ENCODE measurements around the gene SERGEF. TPM values are rescaled to one million over a fixed set of nuclear protein-coding genes. Genes with fewer than 3 reads are reported as not detected.

The SERGEF gene
- total RNA-seq, 1 donor from 2014 or later, result 27.0 TPM

DNA sequence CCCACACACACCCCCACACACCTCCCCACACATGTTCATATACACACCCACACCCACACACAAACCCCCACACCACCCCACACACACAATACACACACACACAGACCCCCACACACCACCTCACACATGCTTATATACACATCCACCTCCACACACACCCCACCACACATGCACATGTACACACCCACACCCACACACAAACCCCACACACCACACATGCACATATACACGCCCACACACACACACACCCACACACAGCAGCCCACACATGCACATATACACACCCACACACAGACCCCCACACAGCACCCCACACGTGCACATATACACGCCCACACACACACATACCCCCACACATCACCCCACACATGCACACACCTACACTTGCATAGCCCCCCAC is 249.1 kb downstream of the SERGEF start:
- Histone ChIP-seq H3K27me3 (ENCODE audit: control insufficient read depth, insufficient read depth, low read length) (peaks cover 3% of the 10 kb centered on the region), H3K4me3 (ENCODE audit: low read depth, low read length) (no peak overlapping the region), H3K36me3 (ENCODE audit: control insufficient read depth, insufficient read depth, low read length) (no peaks in the 10 kb centered on the region)
- TF ChIP-seq, protein P1, sequence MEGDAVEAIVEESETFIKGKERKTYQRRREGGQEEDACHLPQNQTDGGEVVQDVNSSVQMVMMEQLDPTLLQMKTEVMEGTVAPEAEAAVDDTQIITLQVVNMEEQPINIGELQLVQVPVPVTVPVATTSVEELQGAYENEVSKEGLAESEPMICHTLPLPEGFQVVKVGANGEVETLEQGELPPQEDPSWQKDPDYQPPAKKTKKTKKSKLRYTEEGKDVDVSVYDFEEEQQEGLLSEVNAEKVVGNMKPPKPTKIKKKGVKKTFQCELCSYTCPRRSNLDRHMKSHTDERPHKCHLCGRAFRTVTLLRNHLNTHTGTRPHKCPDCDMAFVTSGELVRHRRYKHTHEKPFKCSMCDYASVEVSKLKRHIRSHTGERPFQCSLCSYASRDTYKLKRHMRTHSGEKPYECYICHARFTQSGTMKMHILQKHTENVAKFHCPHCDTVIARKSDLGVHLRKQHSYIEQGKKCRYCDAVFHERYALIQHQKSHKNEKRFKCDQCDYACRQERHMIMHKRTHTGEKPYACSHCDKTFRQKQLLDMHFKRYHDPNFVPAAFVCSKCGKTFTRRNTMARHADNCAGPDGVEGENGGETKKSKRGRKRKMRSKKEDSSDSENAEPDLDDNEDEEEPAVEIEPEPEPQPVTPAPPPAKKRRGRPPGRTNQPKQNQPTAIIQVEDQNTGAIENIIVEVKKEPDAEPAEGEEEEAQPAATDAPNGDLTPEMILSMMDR (IDR thresholded peaks at IDR 0.05; ENCODE audit: insufficient read depth, low read length, poor library complexity, severe bottlenecking), result no peak
- no peak for DNase-seq (ENCODE audit: low read depth)

DNA sequence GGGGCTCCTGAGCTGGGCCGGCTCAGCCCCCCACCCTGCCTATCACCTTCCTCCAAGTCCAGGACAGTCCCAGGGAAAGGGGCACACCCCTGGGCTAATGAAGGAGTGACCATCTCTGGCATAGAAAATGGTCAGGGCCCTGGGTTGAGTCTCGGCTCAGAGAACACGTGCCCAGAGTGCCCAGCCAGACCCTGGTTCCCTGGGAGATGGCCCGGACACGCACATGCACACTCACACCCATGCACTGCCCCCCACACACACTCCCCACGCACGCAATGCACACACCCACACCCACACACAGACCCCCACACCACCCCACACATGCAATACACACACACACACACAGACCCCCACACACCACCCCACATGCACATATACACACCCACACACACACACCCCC is 249.6 kb downstream of the SERGEF start:
- H3K27me3 ChIP-seq (ENCODE audit: control insufficient read depth, insufficient read depth, low read length), result peaks cover 3% of the 10 kb centered on the region
- H3K4me3 ChIP-seq (ENCODE audit: low read depth, low read length), result no peak overlapping the region
- no peak for DNase-seq (ENCODE audit: low read depth)
- no peaks in the 10 kb centered on the region for H3K36me3 ChIP-seq (ENCODE audit: control insufficient read depth, insufficient read depth, low read length)
- TF ChIP-seq, protein P1 (IDR thresholded peaks at IDR 0.05; ENCODE audit: insufficient read depth, low read length, poor library complexity, severe bottlenecking), result no peak

DNA sequence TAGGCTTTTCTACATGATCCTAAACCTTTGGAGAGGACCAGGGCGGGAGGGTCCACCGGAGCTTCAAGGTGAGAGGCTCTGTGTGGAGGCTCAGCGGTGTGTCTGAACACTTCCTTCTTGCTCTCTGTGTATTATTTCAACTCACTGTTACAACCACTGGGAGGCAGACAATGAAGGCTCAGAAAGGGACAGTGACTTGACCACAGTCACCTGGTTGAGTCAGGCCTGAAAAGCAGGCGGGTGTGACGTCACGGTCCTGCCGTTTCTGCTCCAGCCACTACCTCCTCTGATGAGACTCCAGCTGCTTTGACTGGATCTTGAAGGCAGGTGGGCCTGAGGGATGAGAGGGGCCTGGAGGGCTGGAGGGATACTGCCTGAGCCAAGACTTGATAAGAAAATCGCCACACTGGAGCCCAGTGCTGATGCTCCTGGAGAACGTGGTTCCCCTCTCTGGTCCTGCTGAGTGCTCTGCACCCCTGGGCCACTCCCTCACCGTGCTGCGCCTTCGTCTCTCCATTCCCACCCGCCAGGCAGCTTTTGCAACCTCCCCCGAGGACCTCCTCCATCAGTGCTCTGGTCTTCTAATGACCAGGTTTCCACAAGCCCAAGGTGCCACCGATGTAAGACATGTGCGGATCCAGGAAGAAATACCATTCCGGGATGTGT is 250.4 kb downstream of the SERGEF start:
- no peaks in the 10 kb centered on the region for H3K36me3 ChIP-seq (ENCODE audit: control insufficient read depth, insufficient read depth, low read length)
- H3K27me3 ChIP-seq (ENCODE audit: control insufficient read depth, insufficient read depth, low read length), result peaks cover 3% of the 10 kb centered on the region
- TF ChIP-seq, protein P1 (IDR thresholded peaks at IDR 0.05; ENCODE audit: insufficient read depth, low read length, poor library complexity, severe bottlenecking), result no peak
- no peak overlapping the region for H3K4me3 ChIP-seq (ENCODE audit: low read depth, low read length)
- DNase-seq (ENCODE audit: low read depth), result no peak

DNA sequence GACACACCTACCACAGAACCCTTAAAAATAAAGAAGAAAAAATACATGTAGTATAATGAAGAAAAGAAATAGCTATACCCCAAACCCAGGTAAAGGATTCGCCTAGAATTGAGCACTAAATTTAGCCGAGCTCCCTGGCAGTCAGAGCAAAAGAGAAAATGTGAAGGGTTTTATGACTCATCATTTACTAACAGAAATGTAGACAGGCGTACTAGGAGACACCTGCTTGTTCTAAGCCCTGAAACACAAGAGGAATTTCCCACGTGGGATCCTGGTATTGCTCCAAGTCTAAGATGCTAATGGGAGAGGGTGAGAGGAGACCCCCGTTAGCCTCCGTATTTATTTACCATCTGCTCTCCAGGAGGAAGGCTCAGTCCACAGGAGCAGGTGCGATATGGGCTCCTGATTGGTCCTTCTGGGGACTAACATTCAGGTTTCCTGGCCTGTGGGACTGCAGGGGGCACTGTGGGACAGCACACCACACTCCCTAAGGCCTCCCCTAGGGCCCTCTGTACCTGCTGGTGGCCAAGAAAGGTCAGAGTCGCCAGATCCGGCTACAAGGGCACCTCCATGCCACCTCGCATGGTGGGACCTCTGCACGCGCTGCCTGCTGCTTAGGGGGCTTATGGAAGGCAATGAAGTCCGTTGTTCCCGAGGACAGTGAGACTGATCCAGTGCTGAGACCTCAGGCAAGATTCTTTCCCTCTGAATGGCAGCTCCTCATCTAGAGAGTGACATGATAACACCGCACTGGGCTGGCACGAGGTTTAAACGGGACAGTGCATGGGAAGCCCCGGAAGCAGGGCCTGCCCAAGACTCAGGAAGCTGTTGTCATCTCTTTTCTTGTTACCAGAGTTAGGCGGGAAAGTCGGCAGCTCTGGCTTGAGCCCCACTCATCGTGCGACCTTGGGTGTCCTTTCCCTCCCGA is 252.5 kb downstream of the SERGEF start:
- no peak for DNase-seq (ENCODE audit: low read depth)
- Histone ChIP-seq H3K27me3 (ENCODE audit: control insufficient read depth, insufficient read depth, low read length) (peaks cover 3% of the 10 kb centered on the region), H3K4me3 (ENCODE audit: low read depth, low read length) (no peak overlapping the region), H3K36me3 (ENCODE audit: control insufficient read depth, insufficient read depth, low read length) (no peaks in the 10 kb centered on the region)
- TF ChIP-seq, protein P1 (IDR thresholded peaks at IDR 0.05; ENCODE audit: insufficient read depth, low read length, poor library complexity, severe bottlenecking), result peak; percentile 45

DNA sequence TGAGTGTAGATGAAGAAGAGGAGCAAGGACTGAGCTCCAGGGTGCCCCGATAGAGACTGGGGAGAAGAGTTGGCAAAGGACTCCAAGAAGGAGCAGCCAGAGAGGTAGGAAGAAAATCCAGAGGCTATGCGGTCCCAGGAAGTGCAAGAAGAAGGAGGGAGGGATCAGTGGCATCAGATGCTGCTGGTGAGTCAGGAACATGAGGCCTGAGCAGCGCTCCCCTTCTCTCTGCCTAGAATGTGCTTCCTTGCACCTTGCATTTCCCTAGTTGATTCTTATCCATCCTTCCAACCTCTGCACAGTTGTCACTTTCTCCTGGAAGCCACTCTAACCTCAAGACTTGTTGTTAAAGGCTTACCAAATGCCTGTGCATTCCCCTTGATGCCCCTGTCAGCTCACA is 257.0 kb downstream of the SERGEF start:
- no peak for DNase-seq (ENCODE audit: low read depth)
- H3K27me3 ChIP-seq (ENCODE audit: control insufficient read depth, insufficient read depth, low read length), result no peaks in the 10 kb centered on the region
- no peak overlapping the region for H3K4me3 ChIP-seq (ENCODE audit: low read depth, low read length)
- H3K36me3 ChIP-seq (ENCODE audit: control insufficient read depth, insufficient read depth, low read length), result no peaks in the 10 kb centered on the region
- TF ChIP-seq, protein P1 (IDR thresholded peaks at IDR 0.05; ENCODE audit: insufficient read depth, low read length, poor library complexity, severe bottlenecking), result no peak
